NK-92 treated with Interleukin-12 subunit alpha and Interleukin-12 subunit beta, amount 100 ng/mL, for 24 hours (cell line): ENCODE results near the gene CPVL.

Experiments used
- DNase-seq: peaks from one replicate; lab custom pipeline; 2025; lab: John Stamatoyannopoulos, UW

CPVL gene

GRCh38 chr7:29154076-29154475, 7.7 kb upstream of the CPVL start:
- no peak for DNase-seq

- DNase-seq: no peak
Measured at GRCh38 chr7:29150856-29151255, 4.5 kb upstream of the CPVL start.

- no peak for DNase-seq
Measured at GRCh38 chr7:29149036-29149435, 2.7 kb upstream of the CPVL start.

GRCh38 chr7:29147821-29148220, 1.5 kb upstream of the CPVL start:
- no peak for DNase-seq

- no peak for DNase-seq
Measured at GRCh38 chr7:29146888-29147609, 712 bp upstream of the CPVL start.

- no peak for DNase-seq
Measured at GRCh38 chr7:29145553-29146056, 732 bp downstream of the CPVL start.

- no peak for DNase-seq
Measured at GRCh38 chr7:29143751-29144150, 2.6 kb downstream of the CPVL start.

GRCh38 chr7:29142021-29142727, 4.2 kb downstream of the CPVL start:
- DNase-seq: no peak

GRCh38 chr7:29140873-29141468, 5.4 kb downstream of the CPVL start:
- no peak for DNase-seq

GRCh38 chr7:29139796-29140195, 6.5 kb downstream of the CPVL start:
- no peak for DNase-seq

GRCh38 chr7:29139191-29139590, 7.1 kb downstream of the CPVL start:
- DNase-seq: no peak

- DNase-seq: no peak
Measured at GRCh38 chr7:29138588-29138987, 7.7 kb downstream of the CPVL start.

- no peak for DNase-seq
Measured at GRCh38 chr7:29135846-29136245, 10.5 kb downstream of the CPVL start.

- no peak for DNase-seq
Measured at GRCh38 chr7:29132980-29133379, 13.4 kb downstream of the CPVL start.

GRCh38 chr7:29131678-29132077, 14.7 kb downstream of the CPVL start:
- DNase-seq: no peak

GRCh38 chr7:29130096-29130495, 16.2 kb downstream of the CPVL start:
- no peak for DNase-seq

- no peak for DNase-seq
Measured at GRCh38 chr7:29127527-29127926, 18.8 kb downstream of the CPVL start.

- DNase-seq: no peak
Measured at GRCh38 chr7:29126804-29127203, 19.5 kb downstream of the CPVL start.

GRCh38 chr7:29123626-29124190, 22.6 kb downstream of the CPVL start:
- no peak for DNase-seq

GRCh38 chr7:29122759-29123158, 23.6 kb downstream of the CPVL start:
- DNase-seq: no peak

GRCh38 chr7:29122081-29122480, 24.3 kb downstream of the CPVL start:
- no peak for DNase-seq

GRCh38 chr7:29120955-29121354, 25.4 kb downstream of the CPVL start:
- no peak for DNase-seq

- DNase-seq: no peak
Measured at GRCh38 chr7:29119538-29119937, 26.8 kb downstream of the CPVL start.
